BLaER1 (cell line): ENCODE data around the gene EVI5L.
"Not testable (repeated sequence)": the region's sequence is repeated elsewhere in the genome, so short reads cannot be mapped to it uniquely, and the experiment has no call there.

Experiments
- H3K27ac ChIP-seq: shearing (Covaris generic); formaldehyde crosslinking; 2 replicates; pipeline ENCODE4 v1.8.1; 2022
- H3K27me3 ChIP-seq: shearing (Covaris generic); formaldehyde crosslinking; 2 replicates; pipeline ENCODE4 v1.8.1; 2022
- H3K36me3 ChIP-seq: shearing (Covaris generic); formaldehyde crosslinking; 2 replicates; pipeline ENCODE4 v1.8.1; 2022
- H3K4me1 ChIP-seq: shearing (Covaris generic); formaldehyde crosslinking; 2 replicates; pipeline ENCODE4 v1.8.1; 2022
- H3K4me2 ChIP-seq: shearing (Covaris generic); formaldehyde crosslinking; 2 replicates; pipeline ENCODE4 v1.8.1; 2022
- H3K4me3 ChIP-seq: shearing (Covaris generic); formaldehyde crosslinking; 2 replicates; pipeline ENCODE4 v1.8.1; 2022
- H3K9ac ChIP-seq: shearing (Covaris generic); formaldehyde crosslinking; 2 replicates; pipeline ENCODE4 v1.8.1; 2022
- H3K9me3 ChIP-seq: shearing (Covaris generic); formaldehyde crosslinking; 2 replicates; pipeline ENCODE4 v1.8.1; 2022
- H4K20me1 ChIP-seq: shearing (Covaris generic); formaldehyde crosslinking; 2 replicates; pipeline ENCODE4 v1.8.1; 2022
- Cebpa-rat ChIP-seq: shearing (Covaris generic); IDR thresholded peaks from 2 replicates; pipeline ENCODE4 v1.8.1; 2022

The EVI5L gene

GRCh38 chr19:7888145-7888825, 58.3 kb downstream of the EVI5L start, which contains the start of gene LRRC8E:
TSS of gene LRRC8E (plus strand) at chr19:7888510. CDS start at chr19:7895604, 7,094 bp downstream.
- Histone ChIP-seq H3K4me3 (no peak within 1 kb of the TSS), H3K27ac (no peak within 1 kb of the TSS), H3K36me3 (no peaks in the 10 kb centered on the region), H3K4me1 (peaks cover 35% of the 10 kb centered on the region), H3K9me3 (no peaks in the 10 kb centered on the region), H3K4me2 (no peak within 1 kb of the TSS), H4K20me1 (no peaks in the 10 kb centered on the region), H3K27me3 (peaks cover 17% of the 10 kb centered on the region; the same call in 1 of the 2 replicates), H3K9ac (no peak within 1 kb of the TSS)
- no peak for TF ChIP-seq Cebpa-rat

GRCh38 chr19:7888826-7889217, 58.8 kb downstream of the EVI5L start:
- Histone ChIP-seq H3K4me2 (no peak overlapping the region), H3K27me3 (peaks cover 17% of the 10 kb centered on the region; the same call in 1 of the 2 replicates), H3K4me3 (no peak overlapping the region), H4K20me1 (no peaks in the 10 kb centered on the region), H3K9me3 (no peaks in the 10 kb centered on the region), H3K9ac (no peak overlapping the region), H3K27ac (no peak overlapping the region), H3K36me3 (no peaks in the 10 kb centered on the region), H3K4me1 (peaks cover 30% of the 10 kb centered on the region)
- no peak for TF ChIP-seq Cebpa-rat

- H3K9ac ChIP-seq, H3K27me3 ChIP-seq, H3K4me2 ChIP-seq, H4K20me1 ChIP-seq, H3K27ac ChIP-seq, H3K36me3 ChIP-seq, H3K4me3 ChIP-seq, H3K9me3 ChIP-seq: not testable (repeated sequence)
- H3K4me1 ChIP-seq, result peaks cover 29% of the 10 kb centered on the region
These were observed 63.5 kb downstream of the EVI5L start for GRCh38 chr19:7893362-7894101.

- Histone ChIP-seq H3K9ac (no peak overlapping the region), H3K4me3 (no peak overlapping the region), H3K36me3 (no peaks in the 10 kb centered on the region), H3K27me3 (no peaks in the 10 kb centered on the region), H3K4me2 (no peak overlapping the region), H3K4me1 (peaks cover 32% of the 10 kb centered on the region), H3K27ac (0 out of 2 replicates have a peak overlapping the region, but pooled peaks have one; percentile 4), H4K20me1 (no peaks in the 10 kb centered on the region), H3K9me3 (no peaks in the 10 kb centered on the region)
- no peak for TF ChIP-seq Cebpa-rat
These were observed 64.7 kb downstream of the EVI5L start for GRCh38 chr19:7894612-7895309.

- Histone ChIP-seq H3K4me3 (no peak overlapping the region), H3K9me3 (no peaks in the 10 kb centered on the region), H3K36me3 (no peaks in the 10 kb centered on the region), H4K20me1 (no peaks in the 10 kb centered on the region), H3K4me2 (no peak overlapping the region), H3K27ac (no peak overlapping the region), H3K27me3 (no peaks in the 10 kb centered on the region), H3K9ac (no peak overlapping the region), H3K4me1 (peaks cover 40% of the 10 kb centered on the region)
- TF ChIP-seq Cebpa-rat, result no peak
These were observed 65.5 kb downstream of the EVI5L start for GRCh38 chr19:7895565-7895964.

- Histone ChIP-seq H3K27ac (no peak overlapping the region), H3K4me3 (no peak overlapping the region), H3K9me3 (no peaks in the 10 kb centered on the region), H3K4me2 (no peak overlapping the region), H3K4me1 (peaks cover 26% of the 10 kb centered on the region), H3K9ac (no peak overlapping the region), H4K20me1 (no peaks in the 10 kb centered on the region), H3K27me3 (no peaks in the 10 kb centered on the region), H3K36me3 (no peaks in the 10 kb centered on the region)
- no peak for TF ChIP-seq Cebpa-rat
These were observed 67.3 kb downstream of the EVI5L start for GRCh38 chr19:7897292-7897691.

- no peak for TF ChIP-seq Cebpa-rat
- no peaks in the 10 kb centered on the region for H4K20me1 ChIP-seq
- H3K4me1 ChIP-seq, result peaks cover 25% of the 10 kb centered on the region
- no peaks in the 10 kb centered on the region for H3K27me3 ChIP-seq
- no peak overlapping the region for H3K4me3 ChIP-seq
- no peaks in the 10 kb centered on the region for H3K36me3 ChIP-seq
- H3K27ac ChIP-seq, result no peak overlapping the region
- no peak overlapping the region for H3K9ac ChIP-seq
- no peak overlapping the region for H3K4me2 ChIP-seq
- H3K9me3 ChIP-seq, result no peaks in the 10 kb centered on the region
These were observed 68.9 kb downstream of the EVI5L start for GRCh38 chr19:7898967-7899366.

- no peaks in the 10 kb centered on the region for H3K36me3 ChIP-seq
- no peak overlapping the region for H3K27ac ChIP-seq
- H3K9me3 ChIP-seq, result no peaks in the 10 kb centered on the region
- no peak overlapping the region for H3K4me2 ChIP-seq
- H3K9ac ChIP-seq, result no peak overlapping the region
- H4K20me1 ChIP-seq, result peaks cover 9% of the 10 kb centered on the region
- H3K27me3 ChIP-seq, result no peaks in the 10 kb centered on the region
- H3K4me1 ChIP-seq, result peaks cover 28% of the 10 kb centered on the region
- no peak for TF ChIP-seq Cebpa-rat
- no peak overlapping the region for H3K4me3 ChIP-seq
These were observed 69.8 kb downstream of the EVI5L start for GRCh38 chr19:7899751-7900378.

GRCh38 chr19:7900401-7900870, 70.4 kb downstream of the EVI5L start:
- no peak overlapping the region for H3K9ac ChIP-seq
- no peak overlapping the region for H3K27ac ChIP-seq
- no peaks in the 10 kb centered on the region for H3K27me3 ChIP-seq
- no peak overlapping the region for H3K4me3 ChIP-seq
- no peaks in the 10 kb centered on the region for H3K36me3 ChIP-seq
- no peak overlapping the region for H3K4me2 ChIP-seq
- no peaks in the 10 kb centered on the region for H3K9me3 ChIP-seq
- H4K20me1 ChIP-seq, result peaks cover 14% of the 10 kb centered on the region
- TF ChIP-seq Cebpa-rat, result no peak
- peaks cover 34% of the 10 kb centered on the region for H3K4me1 ChIP-seq
